ENCODE measurements around the gene DTNBP1.
"Not testable (repeated sequence)": the region's sequence is repeated elsewhere in the genome, so short reads cannot be mapped to it uniquely, and the experiment has no call there.

GRCh38 chr6:15666896-15667295 is 4.1 kb upstream of the DTNBP1 start:
- not testable (repeated sequence) for TF ChIP-seq CBX2 (IDR thresholded peaks at IDR 0.05; ENCODE audit: low read depth, low read length); CBX2 (CRISPR knock-in tag; IDR thresholded peaks at IDR 0.05; ENCODE audit: low read depth); TARDBP (CRISPR knock-in tag; IDR thresholded peaks at IDR 0.05); GTF2F1 (IDR thresholded peaks at IDR 0.05; ENCODE audit: low read length)
- TF ChIP-seq, protein P1, sequence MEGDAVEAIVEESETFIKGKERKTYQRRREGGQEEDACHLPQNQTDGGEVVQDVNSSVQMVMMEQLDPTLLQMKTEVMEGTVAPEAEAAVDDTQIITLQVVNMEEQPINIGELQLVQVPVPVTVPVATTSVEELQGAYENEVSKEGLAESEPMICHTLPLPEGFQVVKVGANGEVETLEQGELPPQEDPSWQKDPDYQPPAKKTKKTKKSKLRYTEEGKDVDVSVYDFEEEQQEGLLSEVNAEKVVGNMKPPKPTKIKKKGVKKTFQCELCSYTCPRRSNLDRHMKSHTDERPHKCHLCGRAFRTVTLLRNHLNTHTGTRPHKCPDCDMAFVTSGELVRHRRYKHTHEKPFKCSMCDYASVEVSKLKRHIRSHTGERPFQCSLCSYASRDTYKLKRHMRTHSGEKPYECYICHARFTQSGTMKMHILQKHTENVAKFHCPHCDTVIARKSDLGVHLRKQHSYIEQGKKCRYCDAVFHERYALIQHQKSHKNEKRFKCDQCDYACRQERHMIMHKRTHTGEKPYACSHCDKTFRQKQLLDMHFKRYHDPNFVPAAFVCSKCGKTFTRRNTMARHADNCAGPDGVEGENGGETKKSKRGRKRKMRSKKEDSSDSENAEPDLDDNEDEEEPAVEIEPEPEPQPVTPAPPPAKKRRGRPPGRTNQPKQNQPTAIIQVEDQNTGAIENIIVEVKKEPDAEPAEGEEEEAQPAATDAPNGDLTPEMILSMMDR (CRISPR knock-in tag; IDR thresholded peaks at IDR 0.05), result not testable (repeated sequence)

Measured in HepG2 (cell line).